ENCODE results near the gene BRS3. TPM values are rescaled to one million over a fixed set of nuclear protein-coding genes. Genes with fewer than 3 reads are reported as not detected.

BRS3 gene
- total RNA-seq, 1 experiment from 2014 or later: not detected

- TF ChIP-seq CTCF (IDR thresholded peaks at IDR 0.05): no peak
- TF ChIP-seq, protein P1, sequence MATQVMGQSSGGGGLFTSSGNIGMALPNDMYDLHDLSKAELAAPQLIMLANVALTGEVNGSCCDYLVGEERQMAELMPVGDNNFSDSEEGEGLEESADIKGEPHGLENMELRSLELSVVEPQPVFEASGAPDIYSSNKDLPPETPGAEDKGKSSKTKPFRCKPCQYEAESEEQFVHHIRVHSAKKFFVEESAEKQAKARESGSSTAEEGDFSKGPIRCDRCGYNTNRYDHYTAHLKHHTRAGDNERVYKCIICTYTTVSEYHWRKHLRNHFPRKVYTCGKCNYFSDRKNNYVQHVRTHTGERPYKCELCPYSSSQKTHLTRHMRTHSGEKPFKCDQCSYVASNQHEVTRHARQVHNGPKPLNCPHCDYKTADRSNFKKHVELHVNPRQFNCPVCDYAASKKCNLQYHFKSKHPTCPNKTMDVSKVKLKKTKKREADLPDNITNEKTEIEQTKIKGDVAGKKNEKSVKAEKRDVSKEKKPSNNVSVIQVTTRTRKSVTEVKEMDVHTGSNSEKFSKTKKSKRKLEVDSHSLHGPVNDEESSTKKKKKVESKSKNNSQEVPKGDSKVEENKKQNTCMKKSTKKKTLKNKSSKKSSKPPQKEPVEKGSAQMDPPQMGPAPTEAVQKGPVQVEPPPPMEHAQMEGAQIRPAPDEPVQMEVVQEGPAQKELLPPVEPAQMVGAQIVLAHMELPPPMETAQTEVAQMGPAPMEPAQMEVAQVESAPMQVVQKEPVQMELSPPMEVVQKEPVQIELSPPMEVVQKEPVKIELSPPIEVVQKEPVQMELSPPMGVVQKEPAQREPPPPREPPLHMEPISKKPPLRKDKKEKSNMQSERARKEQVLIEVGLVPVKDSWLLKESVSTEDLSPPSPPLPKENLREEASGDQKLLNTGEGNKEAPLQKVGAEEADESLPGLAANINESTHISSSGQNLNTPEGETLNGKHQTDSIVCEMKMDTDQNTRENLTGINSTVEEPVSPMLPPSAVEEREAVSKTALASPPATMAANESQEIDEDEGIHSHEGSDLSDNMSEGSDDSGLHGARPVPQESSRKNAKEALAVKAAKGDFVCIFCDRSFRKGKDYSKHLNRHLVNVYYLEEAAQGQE (IDR thresholded peaks at IDR 0.05; ENCODE audit: insufficient read depth in 1 of 2, low read depth in 2 of 2, low read length in 1 of 2): no peak
- TF ChIP-seq SIN3A (IDR thresholded peaks at IDR 0.05; ENCODE audit: borderline replicate concordance, insufficient read depth, low read depth, low read length): no peak
- TF ChIP-seq POLR2AphosphoS5 (IDR thresholded peaks at IDR 0.05; ENCODE audit: low read depth, low read length): no peak
- TF ChIP-seq TCF7L2 (IDR thresholded peaks at IDR 0.05; ENCODE audit: low read depth, low read length): no peak
- Histone ChIP-seq H3K9me3 (ENCODE audit: control insufficient read depth, insufficient read depth, low read depth, low read length) (no peaks in the 10 kb centered on the region), H3K4me3 (ENCODE audit: low read depth in 2 of 2, low read length in 2 of 2) (no peak overlapping the region), H3K27me3 (ENCODE audit: control insufficient read depth, insufficient read depth, low read length) (no peaks in the 10 kb centered on the region; the same call in 1 of the 2 replicates), H3K27ac (ENCODE audit: low read length) (no peak overlapping the region), H3K36me3 (ENCODE audit: control insufficient read depth, insufficient read depth, low read length) (no peaks in the 10 kb centered on the region), H3K4me1 (ENCODE audit: control insufficient read depth, insufficient read depth, low read length) (no peaks in the 10 kb centered on the region)
- no TSS peak for BruUV-seq (replicated peaks)
- POLR2A ChIA-PET: no interaction called here
- DNase-seq (ENCODE audit: low read depth, low spot score) (no peak), ATAC-seq (no peak)
- intact Hi-C loops (cut with micrococcal nuclease; ENCODE audit: unreplicated experiment) (no loop called here), in situ Hi-C loops (cut with HindIII; ENCODE audit: low pct_unique_long_range_greater_than_20kb, low sequenced_read_pairs) (no loop called here)
- CTCF ChIA-PET: no interaction called here
Measured at GRCh38 chrX:136447968-136448367, 39.8 kb upstream of the BRS3 start.

DNA sequence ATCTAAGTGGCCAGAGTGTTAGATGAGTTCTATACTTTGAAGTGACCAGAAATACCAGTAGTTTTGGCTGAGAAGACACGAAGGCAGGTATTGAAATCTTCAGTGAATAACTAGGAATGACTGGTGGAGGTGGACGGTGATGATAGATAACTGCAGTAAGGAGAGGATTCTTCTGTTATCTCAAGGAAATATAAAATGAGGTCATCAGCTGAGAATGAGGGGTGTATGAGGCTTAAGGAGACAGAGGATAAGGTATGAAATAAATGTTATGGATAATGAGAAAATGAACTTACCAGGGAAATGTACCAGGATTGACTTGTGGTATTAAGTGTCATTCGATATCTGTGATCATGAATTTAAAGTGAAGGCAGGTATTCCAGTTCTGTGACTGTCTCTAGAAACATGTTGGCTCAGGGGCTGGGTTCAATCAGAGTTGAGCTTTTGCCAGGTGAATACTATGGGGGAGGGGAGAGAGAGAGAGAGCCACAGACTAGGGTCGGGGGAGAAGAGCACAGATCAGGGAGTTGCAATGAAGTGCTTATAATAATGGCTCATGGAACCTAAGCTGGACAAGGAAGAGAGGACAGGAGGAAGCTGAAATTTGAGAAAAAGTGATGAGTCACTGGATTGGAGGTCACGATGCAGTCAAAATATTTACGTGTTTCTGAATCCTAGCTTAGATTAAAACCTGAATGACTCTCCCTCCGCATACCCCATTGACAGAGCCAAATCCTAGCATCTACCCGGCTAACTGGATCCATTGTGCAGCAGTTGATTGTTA, 37.5 kb upstream of the BRS3 start:
- Histone ChIP-seq H3K4me3 (ENCODE audit: low read depth in 2 of 2, low read length in 2 of 2) (no peak overlapping the region), H3K36me3 (ENCODE audit: control insufficient read depth, insufficient read depth, low read length) (no peaks in the 10 kb centered on the region), H3K27ac (ENCODE audit: low read length) (no peak overlapping the region), H3K4me1 (ENCODE audit: control insufficient read depth, insufficient read depth, low read length) (no peaks in the 10 kb centered on the region), H3K9me3 (ENCODE audit: control insufficient read depth, insufficient read depth, low read depth, low read length) (no peaks in the 10 kb centered on the region), H3K27me3 (ENCODE audit: control insufficient read depth, insufficient read depth, low read length) (no peaks in the 10 kb centered on the region; the same call in 1 of the 2 replicates)
- intact Hi-C loops (cut with micrococcal nuclease; ENCODE audit: unreplicated experiment) (no loop called here), in situ Hi-C loops (cut with HindIII; ENCODE audit: low pct_unique_long_range_greater_than_20kb, low sequenced_read_pairs) (no loop called here)
- DNase-seq (ENCODE audit: low read depth, low spot score) (no peak), ATAC-seq (no peak)
- ChIA-PET POLR2A (no interaction called here), CTCF (no interaction called here)
- TF ChIP-seq TCF7L2 (IDR thresholded peaks at IDR 0.05; ENCODE audit: low read depth, low read length) (no peak), SIN3A (IDR thresholded peaks at IDR 0.05; ENCODE audit: borderline replicate concordance, insufficient read depth, low read depth, low read length) (no peak), POLR2AphosphoS5 (IDR thresholded peaks at IDR 0.05; ENCODE audit: low read depth, low read length) (no peak), CTCF (IDR thresholded peaks at IDR 0.05) (no peak)
- TF ChIP-seq, protein P1 (IDR thresholded peaks at IDR 0.05; ENCODE audit: insufficient read depth in 1 of 2, low read depth in 2 of 2, low read length in 1 of 2): no peak
- BruUV-seq (replicated peaks): no TSS peak

All from Panc1 (cell line).